GM18511 (cell line): Measurements from ENCODE around the gene GDPD2.
"Not testable (repeated sequence)": the region's sequence is repeated elsewhere in the genome, so short reads cannot be mapped to it uniquely, and the experiment has no call there.

Experiments
- ATAC-seq: cut with Tn5 transposase; IDR thresholded peaks from one replicate; pipeline ENCODE4 v1.9.1; 2021; ENCODE audit warnings: mild to moderate bottlenecking, moderate library complexity; ENCODE audit not compliant: unreplicated experiment

GDPD2 gene, protein sequence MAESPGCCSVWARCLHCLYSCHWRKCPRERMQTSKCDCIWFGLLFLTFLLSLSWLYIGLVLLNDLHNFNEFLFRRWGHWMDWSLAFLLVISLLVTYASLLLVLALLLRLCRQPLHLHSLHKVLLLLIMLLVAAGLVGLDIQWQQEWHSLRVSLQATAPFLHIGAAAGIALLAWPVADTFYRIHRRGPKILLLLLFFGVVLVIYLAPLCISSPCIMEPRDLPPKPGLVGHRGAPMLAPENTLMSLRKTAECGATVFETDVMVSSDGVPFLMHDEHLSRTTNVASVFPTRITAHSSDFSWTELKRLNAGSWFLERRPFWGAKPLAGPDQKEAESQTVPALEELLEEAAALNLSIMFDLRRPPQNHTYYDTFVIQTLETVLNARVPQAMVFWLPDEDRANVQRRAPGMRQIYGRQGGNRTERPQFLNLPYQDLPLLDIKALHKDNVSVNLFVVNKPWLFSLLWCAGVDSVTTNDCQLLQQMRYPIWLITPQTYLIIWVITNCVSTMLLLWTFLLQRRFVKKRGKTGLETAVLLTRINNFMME

DNA sequence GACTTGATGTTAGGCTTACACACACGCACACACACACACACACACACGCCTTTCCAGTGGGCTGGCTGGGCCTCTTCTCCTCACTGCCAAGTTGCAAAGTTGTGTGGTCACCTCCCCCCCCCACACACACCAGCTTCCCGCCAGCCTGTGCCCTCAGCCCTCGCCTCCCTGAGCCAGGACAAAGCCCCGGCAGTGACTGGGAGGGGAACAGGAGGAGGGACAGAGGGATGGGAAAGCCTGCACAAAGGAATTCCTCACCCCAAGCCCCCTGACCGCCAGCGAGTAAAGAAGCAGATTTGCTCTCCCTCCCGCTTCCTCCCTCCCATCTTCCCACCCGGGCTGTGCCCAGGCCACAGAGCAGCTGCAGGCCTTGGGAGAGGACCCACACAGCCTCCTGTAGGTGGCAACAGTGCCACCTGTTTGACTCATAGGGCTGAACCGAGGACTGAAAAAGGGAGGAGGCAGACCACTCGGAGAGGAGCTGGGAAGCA, at the start of gene GDPD2:
Gene GDPD2 (plus strand): TSS at position 464 of the 491 bp plus-strand sequence. CDS start 1,671 bp downstream, outside the sequence.
- no peak for ATAC-seq

DNA sequence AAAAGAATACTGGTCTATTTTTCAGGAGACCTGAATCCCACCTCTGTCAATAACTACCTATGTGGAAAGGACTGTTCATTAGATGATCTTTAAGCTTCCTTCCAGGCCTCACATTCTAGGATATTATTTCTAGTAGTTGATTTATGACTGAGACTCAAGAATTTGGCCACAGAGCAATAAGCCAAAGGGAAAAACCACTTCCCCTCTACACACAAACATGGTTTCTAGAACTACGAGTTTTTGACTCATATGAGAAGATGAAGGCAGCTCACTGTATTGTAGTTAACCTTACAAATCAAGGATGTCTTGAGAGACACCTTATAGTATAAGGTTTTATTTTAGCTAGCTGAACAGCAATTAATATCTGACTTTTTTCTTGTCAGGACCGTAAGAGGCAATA, 36.9 kb upstream of the GDPD2 start:
- no peak for ATAC-seq

DNA sequence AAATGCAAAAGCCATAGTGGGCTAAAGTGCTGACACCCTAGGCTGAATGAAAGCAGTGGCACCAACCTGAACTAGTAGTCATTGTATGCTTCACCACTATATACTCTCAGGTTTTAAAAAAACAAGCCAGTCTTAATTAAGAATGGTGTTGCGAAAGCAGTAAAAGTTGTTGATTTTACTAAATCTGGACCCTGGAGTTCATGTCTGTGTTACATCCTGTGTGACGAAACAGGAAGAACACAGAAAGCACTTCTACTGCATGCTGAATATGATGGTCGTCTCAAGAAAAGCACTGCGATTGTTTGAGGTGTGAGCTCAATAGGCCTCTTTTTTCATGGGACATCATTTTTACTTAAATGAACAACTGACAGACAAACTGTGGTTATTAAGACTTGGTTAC, 24.2 kb upstream of the GDPD2 start:
- no peak for ATAC-seq

DNA sequence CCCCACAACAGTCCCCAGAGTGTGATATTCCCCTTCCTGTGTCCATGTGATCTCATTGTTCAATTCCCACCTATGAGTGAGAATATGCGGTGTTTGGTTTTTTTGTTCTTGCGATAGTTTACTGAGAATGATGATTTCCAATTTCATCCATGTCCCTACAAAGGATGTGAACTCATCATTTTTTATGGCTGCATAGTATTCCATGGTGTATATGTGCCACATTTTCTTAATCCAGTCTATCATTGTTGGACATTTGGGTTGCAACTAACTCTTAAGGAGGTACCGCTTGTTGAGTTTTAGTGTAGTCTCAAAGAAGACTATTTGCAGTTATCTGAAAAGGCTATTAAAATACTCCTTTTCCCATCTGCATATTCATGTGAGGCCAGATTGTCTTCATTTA, 22.9 kb upstream of the GDPD2 start:
- ATAC-seq: not testable (repeated sequence)

DNA sequence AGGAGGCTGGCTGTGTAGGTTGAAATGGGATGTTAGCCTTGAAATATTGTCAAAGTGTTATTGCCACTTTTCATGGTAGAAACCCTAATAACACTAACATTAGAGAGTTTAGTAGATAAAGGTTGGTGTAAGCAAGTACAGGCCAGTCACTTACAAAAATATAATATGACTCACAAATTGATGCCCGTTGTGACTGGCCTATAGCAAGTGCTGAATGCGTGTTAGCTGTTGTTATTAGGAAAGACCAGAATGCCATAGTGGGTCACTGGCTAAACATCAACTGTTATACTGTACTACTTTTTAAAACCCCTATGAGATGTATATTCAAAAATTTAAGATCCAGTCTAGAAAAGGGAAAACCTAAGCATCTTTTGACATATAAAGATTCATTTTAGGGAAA, 20.4 kb upstream of the GDPD2 start:
- no peak for ATAC-seq

DNA sequence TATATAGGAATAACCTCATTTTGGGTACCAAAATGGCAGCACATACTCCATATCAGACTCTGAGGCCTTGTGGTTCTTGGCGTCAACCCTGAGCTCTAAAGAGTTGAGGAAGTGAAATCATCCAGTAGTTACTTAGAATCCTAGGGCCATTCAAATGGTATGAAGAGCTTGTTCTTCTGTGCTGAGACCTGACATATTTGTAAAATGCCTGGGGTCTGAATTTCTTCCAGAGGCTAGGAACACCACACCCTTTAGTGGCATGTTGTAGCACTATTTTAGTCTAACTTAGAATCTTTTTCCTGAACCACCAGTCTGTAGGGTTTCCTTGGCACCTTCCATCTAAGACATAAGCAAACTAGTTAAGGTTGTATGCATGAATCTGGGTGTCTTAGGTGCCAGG, 18.1 kb upstream of the GDPD2 start:
- ATAC-seq: no peak

DNA sequence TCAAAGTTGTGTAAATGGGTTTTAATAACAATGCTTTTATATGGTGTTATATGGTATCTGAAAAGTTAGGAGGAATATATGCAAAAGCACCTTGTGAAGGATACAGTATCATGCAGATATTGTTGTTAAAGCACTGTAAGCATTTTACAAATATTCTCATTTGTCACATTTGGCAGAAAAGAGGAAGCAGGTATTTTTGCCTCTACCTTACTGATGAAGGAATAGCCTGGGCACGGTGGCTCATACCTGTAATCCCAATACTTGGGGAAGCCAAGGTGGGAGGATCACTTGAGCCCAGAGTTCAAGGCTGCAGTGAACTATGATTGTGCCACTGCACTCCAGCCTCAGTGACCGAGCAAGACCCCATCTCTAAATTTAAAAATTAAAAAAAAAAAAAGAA, 12.2 kb upstream of the GDPD2 start:
- no peak for ATAC-seq

DNA sequence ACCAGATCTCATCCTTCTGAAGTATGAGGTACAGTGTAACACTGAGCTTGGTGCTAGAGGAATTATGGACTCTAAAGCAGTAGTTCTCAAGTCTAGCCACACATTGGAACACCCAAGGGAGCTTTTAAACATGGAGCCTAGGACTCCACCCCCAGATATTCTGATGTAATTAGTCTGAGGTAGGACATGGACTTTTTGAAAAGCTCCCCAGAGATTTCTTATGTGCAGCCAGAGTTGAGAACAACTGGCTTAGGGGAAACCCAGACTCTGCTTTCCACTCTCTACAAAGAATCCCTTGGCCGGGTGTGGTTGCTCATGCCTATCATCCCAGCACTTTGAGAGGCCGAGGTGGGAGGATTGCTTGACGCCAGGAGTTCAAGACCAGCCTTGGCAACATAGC, 11.6 kb upstream of the GDPD2 start:
- ATAC-seq: no peak

DNA sequence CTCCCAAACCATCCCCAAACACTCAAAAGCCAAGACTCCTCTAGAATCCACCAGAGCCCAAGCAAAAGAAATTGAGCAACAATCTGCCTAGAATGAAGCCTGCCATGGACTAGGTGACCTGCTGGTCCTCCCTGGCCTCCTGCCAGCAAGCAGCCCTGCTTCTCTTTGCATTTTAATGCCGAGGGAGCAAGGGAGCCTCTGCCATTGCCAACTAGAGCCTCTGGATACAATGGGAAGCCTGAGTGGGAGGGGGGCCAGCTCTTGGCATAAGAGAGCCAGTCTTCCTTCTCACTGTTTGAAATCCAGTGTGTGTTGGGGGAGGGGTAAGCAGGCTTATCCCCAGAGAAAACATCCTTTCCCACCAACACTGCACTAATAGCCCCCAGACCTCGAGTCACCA, 1.5 kb upstream of the GDPD2 start:
- ATAC-seq: no peak

DNA sequence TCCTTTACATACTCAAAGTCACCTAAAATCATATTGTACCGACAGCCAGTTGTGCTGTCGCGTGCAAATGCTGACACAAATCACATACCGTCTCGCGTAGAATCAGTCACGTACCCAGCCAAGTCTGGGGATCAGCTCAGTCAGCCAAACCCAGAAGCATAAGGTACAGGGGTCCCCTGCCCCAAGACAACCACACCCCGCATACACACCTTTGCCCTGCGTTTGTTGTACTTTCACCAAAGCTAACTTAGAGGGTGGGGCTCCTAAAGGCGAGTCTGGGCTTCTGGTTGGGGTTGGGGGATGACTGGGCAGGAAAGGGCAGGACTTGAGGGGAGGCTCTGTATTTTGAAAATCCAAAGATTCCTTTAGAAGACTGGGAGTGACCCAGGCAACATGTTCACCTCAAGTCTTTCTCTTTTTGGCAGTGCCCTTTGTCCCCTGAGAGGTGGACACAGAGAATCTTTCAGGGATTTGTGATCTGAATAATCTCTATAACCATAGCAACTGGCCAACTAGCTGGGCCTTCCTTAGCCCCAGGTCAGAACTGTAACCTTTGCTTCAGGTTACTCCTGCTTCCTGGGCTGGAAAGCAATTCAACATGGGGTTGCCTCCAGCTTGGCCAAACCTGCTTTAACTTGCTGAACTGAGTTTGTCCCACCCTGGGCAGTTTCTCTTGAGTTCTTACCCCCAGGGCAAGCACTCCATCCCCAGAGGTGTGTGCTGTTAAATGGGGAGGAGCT, 992 bp downstream of the GDPD2 start:
- ATAC-seq: no peak

DNA sequence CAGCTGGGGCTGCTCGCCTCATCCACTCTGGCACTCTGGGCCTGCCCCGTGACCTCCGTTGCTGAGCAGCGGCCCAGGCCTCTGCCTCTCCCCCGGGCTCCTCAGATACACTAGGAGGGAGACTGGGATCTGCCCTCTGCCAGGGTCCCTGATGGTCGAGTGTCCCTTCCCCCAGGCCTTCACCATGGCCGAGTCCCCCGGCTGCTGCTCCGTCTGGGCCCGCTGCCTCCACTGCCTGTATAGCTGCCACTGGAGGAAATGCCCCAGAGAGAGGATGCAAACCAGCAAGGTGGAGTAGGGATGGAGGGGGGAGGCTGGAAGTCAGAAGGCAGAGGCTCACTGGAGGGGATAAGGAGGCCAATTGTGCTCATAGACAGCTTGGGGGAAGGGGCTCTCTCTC, 1.7 kb downstream of the GDPD2 start:
- ATAC-seq: no peak

DNA sequence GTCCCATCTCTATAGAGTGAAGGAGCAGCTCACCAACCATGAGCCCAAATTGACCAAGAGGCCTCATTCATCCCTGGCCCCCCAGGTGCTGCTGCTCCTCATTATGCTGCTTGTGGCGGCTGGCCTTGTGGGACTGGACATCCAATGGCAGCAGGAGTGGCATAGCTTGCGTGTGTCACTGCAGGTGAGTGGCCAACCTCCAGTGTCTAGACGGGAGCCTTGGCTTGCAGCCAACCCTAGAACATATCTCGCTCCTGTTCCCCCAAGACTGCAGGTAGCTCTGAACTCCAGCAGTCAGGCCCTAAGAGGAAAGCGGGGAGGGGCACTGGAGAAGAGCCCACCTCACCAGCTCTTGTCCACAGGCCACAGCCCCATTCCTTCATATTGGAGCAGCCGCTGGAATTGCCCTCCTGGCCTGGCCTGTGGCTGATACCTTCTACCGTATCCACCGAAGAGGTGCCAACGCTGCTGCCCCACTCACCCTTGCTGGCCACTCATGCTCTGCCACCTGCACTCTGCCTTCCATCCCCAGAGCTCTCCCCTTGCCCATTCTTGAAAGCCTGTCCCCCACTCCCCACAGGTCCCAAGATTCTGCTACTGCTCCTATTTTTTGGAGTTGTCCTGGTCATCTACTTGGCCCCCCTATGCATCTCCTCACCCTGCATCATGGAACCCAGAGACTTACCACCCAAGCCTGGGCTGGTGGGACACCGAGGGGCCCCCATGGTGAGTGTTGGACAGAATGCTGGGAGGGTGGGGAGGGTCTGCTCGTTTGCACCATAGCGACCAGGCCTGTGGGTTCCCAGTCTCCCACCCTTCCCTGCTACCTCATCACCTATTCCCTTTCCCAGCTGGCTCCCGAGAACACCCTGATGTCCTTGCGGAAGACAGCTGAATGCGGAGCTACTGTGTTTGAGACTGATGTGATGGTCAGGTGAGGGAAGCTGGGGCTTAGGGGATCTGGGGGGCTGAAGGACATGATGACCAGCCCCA, 3.5 kb downstream of the GDPD2 start:
- no peak for ATAC-seq

DNA sequence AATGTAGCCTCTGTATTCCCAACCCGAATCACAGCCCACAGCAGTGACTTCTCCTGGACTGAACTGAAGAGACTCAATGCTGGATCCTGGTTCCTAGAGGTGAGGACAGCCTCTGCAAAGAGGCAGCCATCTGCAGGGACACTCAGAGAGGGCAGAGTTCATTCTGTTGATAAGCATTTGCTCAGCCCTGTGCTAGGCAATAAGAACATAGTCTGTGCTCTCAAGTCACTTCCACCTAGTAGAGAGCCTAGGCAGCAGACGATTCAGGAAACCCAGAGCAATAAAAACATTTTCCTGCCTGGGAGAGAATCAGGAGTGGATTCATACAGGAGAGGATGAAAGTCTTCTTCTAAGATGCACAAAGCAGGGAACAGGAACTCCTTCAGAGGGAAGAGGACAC, 4.3 kb downstream of the GDPD2 start:
- ATAC-seq: no peak

DNA sequence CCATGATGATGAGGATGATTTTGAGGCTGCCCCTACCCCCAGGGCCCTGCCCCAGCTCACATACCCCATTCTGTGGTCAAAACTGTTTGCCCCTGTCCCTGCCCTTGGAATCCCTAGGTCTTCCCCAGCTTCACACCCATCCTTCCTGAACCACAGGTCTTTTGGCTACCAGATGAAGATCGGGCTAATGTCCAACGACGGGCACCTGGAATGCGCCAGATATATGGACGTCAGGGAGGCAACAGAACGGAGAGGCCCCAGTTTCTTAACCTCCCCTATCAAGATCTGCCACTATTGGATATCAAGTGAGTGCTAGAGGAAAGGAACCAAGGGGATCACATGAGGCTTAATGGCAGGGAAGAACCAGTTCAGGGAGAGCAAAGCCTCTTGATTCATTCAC, 6.6 kb downstream of the GDPD2 start:
- ATAC-seq: no peak

DNA sequence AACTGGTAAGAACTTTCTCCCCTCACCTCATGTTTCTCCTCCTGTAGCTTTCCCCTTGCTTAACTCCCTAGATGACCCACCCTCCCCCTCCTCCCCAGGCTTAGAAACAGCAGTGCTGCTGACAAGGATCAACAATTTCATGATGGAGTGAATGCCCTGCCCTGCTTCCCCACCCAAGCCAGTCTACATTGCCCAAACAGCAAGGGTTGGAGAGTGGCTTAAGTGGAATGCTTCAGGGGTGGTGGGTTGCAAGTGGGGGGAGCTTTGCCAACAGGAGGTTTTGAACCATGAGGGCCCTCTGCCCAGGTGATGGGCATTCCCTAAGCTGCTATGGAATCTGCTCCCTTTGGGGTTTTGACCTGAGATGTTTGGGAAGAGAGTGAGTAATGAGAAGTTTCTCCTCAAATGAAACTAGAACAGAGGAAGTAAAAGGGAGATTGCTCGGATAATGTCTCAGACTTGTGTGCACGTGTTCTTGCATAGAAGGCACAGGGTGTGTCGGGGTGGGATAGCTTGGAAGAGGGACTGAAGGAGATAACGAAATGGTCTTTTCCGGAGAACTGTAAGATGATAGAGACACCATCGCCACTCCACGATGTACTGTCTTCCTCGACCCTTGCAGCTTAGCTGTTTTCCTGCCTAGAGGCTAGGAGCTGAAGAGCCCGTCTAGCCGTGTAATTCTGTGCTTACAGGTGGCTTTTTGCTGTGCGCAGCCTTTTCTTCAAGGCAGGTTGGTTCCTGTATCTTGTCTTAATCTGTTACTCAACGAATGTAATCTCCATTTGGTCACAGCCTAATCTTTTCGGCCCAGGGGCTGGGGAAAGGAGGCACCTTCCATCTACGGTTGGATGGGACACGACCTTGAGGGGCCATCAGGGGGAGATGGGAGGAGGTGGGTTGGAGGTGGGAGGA, 10.1 kb downstream of the GDPD2 start:
- ATAC-seq: peak; percentile 2

DNA sequence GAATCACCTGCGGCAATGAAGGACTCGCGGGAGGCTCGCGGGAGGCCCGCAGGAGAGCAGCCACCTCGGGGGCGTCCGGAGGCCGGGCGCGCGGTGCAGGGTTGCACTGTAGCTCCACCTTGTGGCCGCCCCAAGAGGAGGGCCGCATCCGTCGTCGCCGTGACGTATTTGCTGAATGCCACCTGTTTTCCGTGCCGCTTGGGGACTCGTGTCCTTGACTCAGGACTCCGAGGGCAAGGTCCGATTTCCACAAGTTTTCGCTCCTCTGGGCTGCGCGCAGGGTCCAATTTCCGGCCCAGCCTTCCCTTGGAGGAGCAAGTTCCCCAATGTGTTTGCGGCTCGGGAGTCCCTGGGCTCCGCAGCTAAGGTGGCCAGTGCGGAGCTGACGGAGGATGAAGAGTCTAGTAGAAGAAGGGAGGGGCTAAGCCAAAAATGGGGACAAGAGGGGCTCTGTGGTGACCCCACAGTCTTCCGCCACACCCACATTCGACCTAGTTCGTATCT, 10.8 kb downstream of the GDPD2 start:
- peak; percentile 75 for ATAC-seq

DNA sequence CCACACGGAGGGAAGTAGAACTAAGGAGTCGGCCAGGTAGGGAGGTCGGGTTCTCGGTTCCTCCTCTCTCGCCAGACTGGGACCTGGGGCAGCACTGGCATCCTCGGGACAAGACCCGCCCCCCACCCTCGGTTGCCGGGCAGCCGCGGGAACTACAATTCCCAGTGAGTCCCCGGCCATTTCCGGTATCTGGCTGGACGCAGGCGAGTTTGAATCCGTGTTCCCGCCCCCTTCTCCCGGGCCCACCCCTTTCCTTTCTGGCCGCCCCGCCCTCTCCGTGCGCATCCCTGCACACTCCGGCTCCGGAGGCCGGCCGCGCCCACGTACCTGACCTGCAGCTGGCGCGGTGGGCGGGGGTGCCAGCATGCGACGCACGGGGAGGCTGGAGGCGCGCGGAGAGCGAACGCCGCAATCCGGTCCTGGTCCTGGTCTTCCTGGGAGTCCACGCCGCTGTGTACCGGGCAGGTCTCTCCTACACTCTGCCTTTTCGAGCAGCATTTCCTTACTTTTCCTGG, 11.3 kb downstream of the GDPD2 start:
- ATAC-seq: peak; percentile 57

DNA sequence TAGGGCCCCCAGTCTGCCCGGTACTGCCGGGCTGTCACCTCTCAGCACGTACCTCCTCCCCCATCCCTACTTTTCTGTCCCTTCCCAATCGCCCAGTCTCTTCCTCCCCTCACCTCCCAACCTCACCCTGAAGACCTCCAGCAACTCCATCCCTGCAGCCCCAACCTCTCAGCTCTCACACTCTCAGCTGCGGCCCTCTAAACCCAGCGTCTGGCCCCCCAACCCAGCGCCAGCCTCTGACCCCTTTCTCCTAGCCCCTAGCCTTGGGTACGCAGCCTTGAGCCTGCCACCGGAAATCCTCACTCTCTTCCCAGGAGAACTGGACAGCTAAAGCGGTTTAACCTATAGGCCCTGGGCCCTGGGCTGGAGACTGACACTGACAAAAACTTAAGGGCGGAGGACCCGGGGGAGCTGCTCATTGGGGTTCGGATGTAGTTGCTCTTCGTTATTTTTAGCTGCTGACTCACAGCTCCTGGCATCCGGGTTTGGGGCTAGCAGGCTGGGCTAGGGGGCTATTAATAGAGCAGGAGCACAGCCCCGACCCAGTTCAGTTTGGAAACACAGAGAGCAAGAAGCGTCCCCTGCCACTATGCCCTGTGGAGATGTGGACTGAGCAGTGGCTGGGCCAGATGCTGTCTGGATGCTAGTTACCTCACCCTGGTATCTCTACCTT, 11.9 kb downstream of the GDPD2 start:
- ATAC-seq: no peak

DNA sequence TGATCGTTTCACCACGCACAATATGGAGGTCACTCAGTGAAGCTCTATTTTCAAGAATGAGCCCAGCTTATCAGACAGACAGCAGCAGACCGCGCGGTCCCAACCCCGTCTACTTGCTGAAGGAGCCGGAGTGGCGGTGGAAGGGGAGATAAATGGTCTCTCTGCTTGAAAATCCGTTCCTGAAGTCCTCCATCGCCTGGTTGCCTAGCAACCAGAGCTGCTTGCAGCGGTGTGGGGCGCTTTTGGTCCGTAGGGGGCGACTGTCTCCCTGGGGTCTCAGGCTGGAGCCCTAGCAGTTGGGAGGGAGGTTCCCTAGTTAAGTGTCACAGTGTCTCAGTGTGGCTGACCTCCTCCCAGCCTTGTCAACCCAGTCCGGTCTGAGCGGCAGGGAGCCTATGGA, 13.2 kb downstream of the GDPD2 start:
- ATAC-seq: no peak
